Measurements from ENCODE around the gene CCDC134. TPM values are rescaled to one million over a fixed set of nuclear protein-coding genes. Genes with fewer than 3 reads are reported as not detected.

CCDC134 gene
- total and polyA plus RNA-seq, 2 of the 13 experiments (the other 11 are each of a cell fraction or from before 2014, with no cell fraction given): 4.8 to 17.4 TPM

- Histone ChIP-seq H3K4me1 (ENCODE audit: insufficient read depth, low read length) (peaks cover 17% of the 10 kb centered on the region), H3K9ac (ENCODE audit: insufficient read depth, low read depth, low read length) (no peak overlapping the region), H3K27me3 (ENCODE audit: control insufficient read depth in 1 of 2, insufficient read depth in 2 of 2, low read length in 2 of 2) (no peaks in the 10 kb centered on the region), H3K27ac (ENCODE audit: extremely low read length, insufficient read depth, low read length) (peak overlapping the region; percentile 28), H2AFZ (ENCODE audit: low read length) (no peak overlapping the region), H3K79me2 (ENCODE audit: insufficient read depth, low read length) (no peaks in the 10 kb centered on the region), H4K20me1 (ENCODE audit: insufficient read depth, low read length) (no peaks in the 10 kb centered on the region), H3K36me3 (replicated peaks in 1 of 2; ENCODE audit: control insufficient read depth in 1 of 2, insufficient read depth in 2 of 2, low read length in 2 of 2) (peaks cover 1 to 18% of the 10 kb centered on the region in 2 experiments; a peak in 1 of 5 replicates), H3K4me3 (replicated peaks in 1 of 3; ENCODE audit: insufficient read depth in 1 of 3, low read depth in 2 of 3, low read length in 3 of 3) (no peak overlapping the region), H3K9me3 (ENCODE audit: low read length) (no peaks in the 10 kb centered on the region), H3K4me2 (ENCODE audit: low read depth, low read length) (no peak overlapping the region)
- FAIRE-seq: no peak
- ChIA-PET CTCF (ENCODE audit: low intra/inter-chr PET ratio, low total read pairs) (no interaction called here), POLR2A (interaction anchor here (1.5 to 3.1 kb wide), 2 partner anchors 26 to 27 kb away, joined by 3 to 13 read pairs; partner anchors contain the start of gene CCDC134)
- ATAC-seq: no peak
- BruUV-seq (replicated peaks): no TSS peak
- TF ChIP-seq, protein P1, sequence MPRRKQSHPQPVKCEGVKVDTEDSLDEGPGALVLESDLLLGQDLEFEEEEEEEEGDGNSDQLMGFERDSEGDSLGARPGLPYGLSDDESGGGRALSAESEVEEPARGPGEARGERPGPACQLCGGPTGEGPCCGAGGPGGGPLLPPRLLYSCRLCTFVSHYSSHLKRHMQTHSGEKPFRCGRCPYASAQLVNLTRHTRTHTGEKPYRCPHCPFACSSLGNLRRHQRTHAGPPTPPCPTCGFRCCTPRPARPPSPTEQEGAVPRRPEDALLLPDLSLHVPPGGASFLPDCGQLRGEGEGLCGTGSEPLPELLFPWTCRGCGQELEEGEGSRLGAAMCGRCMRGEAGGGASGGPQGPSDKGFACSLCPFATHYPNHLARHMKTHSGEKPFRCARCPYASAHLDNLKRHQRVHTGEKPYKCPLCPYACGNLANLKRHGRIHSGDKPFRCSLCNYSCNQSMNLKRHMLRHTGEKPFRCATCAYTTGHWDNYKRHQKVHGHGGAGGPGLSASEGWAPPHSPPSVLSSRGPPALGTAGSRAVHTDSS (CRISPR knock-in tag; conservative IDR thresholded peaks at IDR 0.05): no peak
- no peak for TF ChIP-seq TEF (CRISPR knock-in tag; IDR thresholded peaks at IDR 0.05)
- no peak for TF ChIP-seq ZNF687 (CRISPR knock-in tag; IDR thresholded peaks at IDR 0.05)
- no peak for TF ChIP-seq ZFP90 (CRISPR knock-in tag; IDR thresholded peaks at IDR 0.05; ENCODE audit: borderline replicate concordance)
- no peak for TF ChIP-seq ZNF329 (CRISPR knock-in tag; IDR thresholded peaks at IDR 0.05; ENCODE audit: low read depth)
- in situ Hi-C loops (cut with HindIII; ENCODE audit: extremely low pct_ligation_motif_present, low pct_unique_long_range_greater_than_20kb) (no loop called here), intact Hi-C loops (cut with micrococcal nuclease; ENCODE audit: unreplicated experiment) (no loop called here)
- 96% methylated on average over 9 of the region's 11 CpGs for WGBS (ENCODE audit: low lambda C conversion rate)
- DNase-seq (ENCODE audit: low spot score): no peak
Observed at GRCh38 chr22:41826430-41827383, 26.2 kb downstream of the CCDC134 start.
